MCF 10A (cell line): Measurements from ENCODE around the gene LRRC31. TPM values are rescaled to one million over a fixed set of nuclear protein-coding genes. Genes with fewer than 3 reads are reported as not detected.

Experiments used
- BruUV-seq: library from RNA; stranded (reverse); fragments of 400-500 nt; replicated peaks from 2 replicates; lab custom pipeline; 2021; lab: Mats Ljungman, UMichigan
- CTCF ChIA-PET: fragments of 300-600 bp; sonication (Branson Sonifier 250); formaldehyde crosslinking; extraction: SDS; loops from one replicate; lab custom pipeline; 2021; ENCODE audit warnings: antibody characterized with exemption, inconsistent platforms; lab: Yijun Ruan, JAX
- POLR2A ChIA-PET: fragments of 300-600, 350-650 bp; sonication (Branson Sonifier 250); formaldehyde crosslinking; extraction: SDS; loops from one replicate; lab custom pipeline; 2020; ENCODE audit warnings: antibody characterized with exemption, inconsistent platforms; lab: Yijun Ruan, JAX
- DNase-seq: peaks from one replicate; pipeline ENCODE4 v3.0.0-alpha.2; 2018; ENCODE audit not compliant: unreplicated experiment
- H3K27ac Mint-ChIP-seq: one replicate; pipeline ENCODE4 v1.8.0; 2022; ENCODE audit warnings: mild to moderate bottlenecking, low read depth, mixed read lengths; ENCODE audit not compliant: unreplicated experiment
- H3K27me3 Mint-ChIP-seq: one replicate; pipeline ENCODE4 v1.8.0; 2022; ENCODE audit warnings: mixed read lengths; ENCODE audit not compliant: insufficient read depth, unreplicated experiment
- H3K36me3 Mint-ChIP-seq: one replicate; pipeline ENCODE4 v1.8.0; 2022; ENCODE audit warnings: mild to moderate bottlenecking, moderate library complexity, mixed read lengths; ENCODE audit not compliant: insufficient read depth, unreplicated experiment
- H3K4me1 Mint-ChIP-seq: one replicate; pipeline ENCODE4 v1.8.0; 2022; ENCODE audit warnings: mixed read lengths; ENCODE audit not compliant: insufficient read depth, unreplicated experiment
- H3K4me3 Mint-ChIP-seq: one replicate; pipeline ENCODE4 v1.8.0; 2022; ENCODE audit warnings: mild to moderate bottlenecking, moderate library complexity, mixed read lengths; ENCODE audit not compliant: unreplicated experiment
- H3K9me3 Mint-ChIP-seq: one replicate; pipeline ENCODE4 v1.8.0; 2022; ENCODE audit warnings: mixed read lengths; ENCODE audit not compliant: unreplicated experiment
- intact Hi-C: fragments of 100-400 bp; cut with micrococcal nuclease; formaldehyde crosslinking; loops from 2 replicates; pipeline ENCODE4 v1.14.1; 2022
- total RNA-seq: library from RNA; stranded (reverse); gene quantifications from 2 replicates; pipeline ENCODE4 v1.2.3, GENCODE V29; 2022
- TF ChIP-seq, protein P1 (sequence below): fragments of 200-600 bp; IDR thresholded peaks from one replicate; pipeline ENCODE4 v1.8.0; 2022; ENCODE audit warnings: antibody characterized with exemption, mild to moderate bottlenecking; ENCODE audit not compliant: unreplicated experiment

LRRC31 gene
- total RNA-seq, 1 experiment from 2014 or later, result not detected

DNA sequence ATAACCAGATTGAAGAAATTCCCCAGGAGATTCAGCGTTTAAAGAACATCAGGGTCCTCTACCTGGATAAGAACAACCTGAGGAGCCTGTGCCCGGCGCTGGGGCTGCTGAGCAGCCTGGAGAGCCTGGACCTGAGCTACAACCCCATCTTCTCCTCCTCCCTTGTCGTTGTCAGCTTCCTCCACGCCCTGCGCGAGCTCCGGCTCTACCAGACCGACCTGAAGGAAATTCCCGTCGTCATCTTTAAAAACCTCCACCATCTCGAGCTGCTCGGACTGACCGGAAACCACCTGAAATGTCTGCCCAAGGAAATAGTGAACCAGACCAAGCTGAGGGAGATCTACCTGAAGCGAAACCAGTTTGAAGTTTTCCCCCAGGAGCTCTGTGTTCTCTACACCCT lies 47.6 kb downstream of the LRRC31 start:
- H3K9me3 Mint-ChIP-seq, result no peaks in the 10 kb centered on the region
- no peak overlapping the region for H3K4me3 Mint-ChIP-seq
- H3K36me3 Mint-ChIP-seq, result no peaks in the 10 kb centered on the region
- ChIA-PET POLR2A (no interaction called here), CTCF (interaction anchor here (0.6 kb wide), 2 partner anchors 241 to 463 kb away, joined by 3 to 5 read pairs; no protein-coding TSS in a partner anchor)
- TF ChIP-seq, protein P1, sequence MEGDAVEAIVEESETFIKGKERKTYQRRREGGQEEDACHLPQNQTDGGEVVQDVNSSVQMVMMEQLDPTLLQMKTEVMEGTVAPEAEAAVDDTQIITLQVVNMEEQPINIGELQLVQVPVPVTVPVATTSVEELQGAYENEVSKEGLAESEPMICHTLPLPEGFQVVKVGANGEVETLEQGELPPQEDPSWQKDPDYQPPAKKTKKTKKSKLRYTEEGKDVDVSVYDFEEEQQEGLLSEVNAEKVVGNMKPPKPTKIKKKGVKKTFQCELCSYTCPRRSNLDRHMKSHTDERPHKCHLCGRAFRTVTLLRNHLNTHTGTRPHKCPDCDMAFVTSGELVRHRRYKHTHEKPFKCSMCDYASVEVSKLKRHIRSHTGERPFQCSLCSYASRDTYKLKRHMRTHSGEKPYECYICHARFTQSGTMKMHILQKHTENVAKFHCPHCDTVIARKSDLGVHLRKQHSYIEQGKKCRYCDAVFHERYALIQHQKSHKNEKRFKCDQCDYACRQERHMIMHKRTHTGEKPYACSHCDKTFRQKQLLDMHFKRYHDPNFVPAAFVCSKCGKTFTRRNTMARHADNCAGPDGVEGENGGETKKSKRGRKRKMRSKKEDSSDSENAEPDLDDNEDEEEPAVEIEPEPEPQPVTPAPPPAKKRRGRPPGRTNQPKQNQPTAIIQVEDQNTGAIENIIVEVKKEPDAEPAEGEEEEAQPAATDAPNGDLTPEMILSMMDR, result no peak
- H3K27ac Mint-ChIP-seq, result no peak overlapping the region
- DNase-seq, result no peak
- no peaks in the 10 kb centered on the region for H3K4me1 Mint-ChIP-seq
- BruUV-seq, result no TSS peak
- no peaks in the 10 kb centered on the region for H3K27me3 Mint-ChIP-seq
- intact Hi-C loops, result no loop called here

DNA sequence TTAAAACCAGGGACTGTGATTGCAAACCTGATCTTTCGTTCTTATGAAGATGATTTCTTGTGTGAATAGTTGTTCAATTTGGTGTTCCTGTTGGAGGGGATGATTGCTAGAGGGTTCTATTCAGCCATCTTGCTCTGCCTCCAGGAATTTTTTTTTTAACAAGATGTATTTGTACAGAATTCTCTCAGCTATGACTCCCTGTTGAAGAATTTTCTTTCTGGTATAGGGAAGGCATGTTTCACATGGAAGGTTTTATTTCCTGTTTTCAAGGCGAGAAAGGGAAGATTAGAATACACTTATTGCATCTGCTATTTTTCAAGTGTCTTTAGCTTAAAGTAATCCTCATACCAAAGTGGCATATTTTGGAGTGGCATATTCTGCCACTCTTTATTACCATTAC lies 51.4 kb downstream of the LRRC31 start:
- TF ChIP-seq, protein P1, result no peak
- BruUV-seq, result no TSS peak
- intact Hi-C loops, result no loop called here
- peaks cover 10% of the 10 kb centered on the region for H3K9me3 Mint-ChIP-seq
- H3K4me1 Mint-ChIP-seq, result peaks cover 5% of the 10 kb centered on the region
- ChIA-PET POLR2A (no interaction called here), CTCF (interaction anchor here (0.6 kb wide), 1 partner anchor 605 kb away, joined by 3 read pairs; no protein-coding TSS in a partner anchor)
- no peak for DNase-seq
- H3K27me3 Mint-ChIP-seq, result no peaks in the 10 kb centered on the region
- no peak overlapping the region for H3K4me3 Mint-ChIP-seq
- H3K27ac Mint-ChIP-seq, result no peak overlapping the region
- no peaks in the 10 kb centered on the region for H3K36me3 Mint-ChIP-seq

DNA sequence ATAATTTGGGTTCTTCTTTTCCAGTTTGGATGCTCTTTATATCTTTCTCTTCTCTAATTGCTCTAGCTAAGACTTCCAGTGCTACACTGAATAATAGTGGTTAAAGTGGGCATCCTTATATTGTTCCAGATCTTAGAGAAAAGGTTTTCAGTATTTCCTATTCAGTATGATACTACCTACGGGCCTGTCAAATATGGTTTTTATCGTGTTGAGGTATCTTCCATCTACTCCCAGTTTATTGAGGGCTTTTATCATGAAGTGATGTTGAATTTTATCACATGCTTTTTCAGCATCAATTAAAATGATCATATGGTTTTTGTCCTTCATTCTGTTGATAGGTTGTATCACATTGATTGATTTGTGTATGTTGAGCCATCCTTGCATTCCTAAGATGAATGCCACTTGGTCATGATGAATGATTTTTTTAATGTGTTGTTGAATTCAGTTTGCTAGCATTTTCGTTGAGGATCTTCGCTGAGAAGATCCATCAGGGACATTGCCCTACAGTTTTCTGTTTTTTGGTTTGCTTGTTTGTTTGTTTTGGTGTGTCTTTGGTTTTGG lies 54.1 kb downstream of the LRRC31 start:
- TF ChIP-seq, protein P1, result no peak
- Mint-ChIP-seq H3K36me3 (no peaks in the 10 kb centered on the region), H3K27ac (no peak overlapping the region), H3K9me3 (peaks cover 10% of the 10 kb centered on the region), H3K4me3 (no peak overlapping the region), H3K4me1 (peaks cover 6% of the 10 kb centered on the region), H3K27me3 (no peaks in the 10 kb centered on the region)
- ChIA-PET CTCF (no interaction called here), POLR2A (no interaction called here)
- intact Hi-C loops, result no loop called here
- DNase-seq, result no peak
- no TSS peak for BruUV-seq

DNA sequence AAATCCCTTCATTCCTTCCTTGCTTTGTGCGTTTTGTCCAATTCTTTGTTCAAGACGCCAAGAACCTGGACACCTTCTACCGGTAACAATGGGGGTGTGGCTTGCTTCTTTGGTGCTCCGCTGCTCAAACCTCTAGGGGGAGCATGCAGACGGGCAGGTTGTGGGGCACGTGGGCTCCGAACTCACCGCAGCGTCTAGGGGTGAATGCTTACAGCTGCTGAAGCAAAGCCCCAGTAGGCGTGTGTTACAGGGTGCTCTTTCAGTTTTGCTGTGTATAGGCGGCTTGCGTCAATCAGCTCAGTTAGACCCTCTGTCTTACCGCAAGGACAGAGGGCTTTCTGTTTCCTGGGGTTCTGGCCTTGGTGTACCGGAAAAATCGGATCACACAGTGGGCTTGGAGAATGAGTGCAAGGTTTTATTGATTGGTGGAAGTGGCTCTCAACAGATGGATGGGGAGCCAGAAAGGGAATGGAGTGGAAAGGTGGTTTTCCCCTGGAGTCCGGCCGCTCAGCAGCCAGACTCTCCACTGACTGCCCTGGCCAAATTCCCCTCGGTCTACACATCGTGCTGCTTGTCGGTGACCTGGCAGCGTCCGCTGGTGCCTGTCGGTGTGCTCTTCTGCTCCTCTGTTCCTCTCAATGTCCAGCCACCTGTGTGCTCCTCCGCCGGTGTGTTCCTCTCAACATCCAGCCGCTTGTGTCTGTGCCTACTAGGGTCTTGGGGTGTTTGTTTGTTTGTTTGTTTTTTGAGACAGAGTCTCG lies 55.8 kb downstream of the LRRC31 start:
- Mint-ChIP-seq H3K36me3 (no peaks in the 10 kb centered on the region), H3K9me3 (peaks cover 10% of the 10 kb centered on the region), H3K27me3 (no peaks in the 10 kb centered on the region), H3K4me3 (peak overlapping the region; percentile 43), H3K4me1 (peaks cover 6% of the 10 kb centered on the region), H3K27ac (no peak overlapping the region)
- ChIA-PET POLR2A (no interaction called here), CTCF (no interaction called here)
- intact Hi-C loops, result no loop called here
- BruUV-seq, result no TSS peak
- peak; percentile 7 for DNase-seq
- TF ChIP-seq, protein P1, result no peak
